Fibroblast of villous mesenchyme (primary cell): ENCODE measurements around the gene ADGB. TPM values are rescaled to one million over a fixed set of nuclear protein-coding genes. Genes with fewer than 3 reads are reported as not detected.

Experiments used
- DNase-seq: peaks from one replicate; pipeline ENCODE4 v3.0.0-alpha.2; 2010; ENCODE audit warnings: low read depth
- H3K4me3 ChIP-seq: 2 replicates; pipeline ENCODE4 v1.5.1; 2011; ENCODE audit warnings: low read depth, mild to moderate bottlenecking, low read length
- CTCF ChIP-seq: IDR thresholded peaks from 2 replicates; pipeline ENCODE4 v1.5.1; 2012; ENCODE audit warnings: low read depth, mild to moderate bottlenecking, low read length; ENCODE audit not compliant: insufficient read depth
- total RNA-seq: library from RNA; depleted of rRNA; stranded (reverse); fragments of >200 nt; gene quantifications from 2 replicates; pipeline ENCODE4 v1.2.3, GENCODE V29; 2012

Gene ADGB
- total RNA-seq, 1 donor = not detected

GRCh38 chr6:146770965-146771735 is 172.4 kb downstream of the ADGB start:
- no peak for DNase-seq
- no peak for TF ChIP-seq CTCF
- no peak overlapping the region for H3K4me3 ChIP-seq

GRCh38 chr6:146775220-146775619 is 176.4 kb downstream of the ADGB start:
- peak; percentile 23 for TF ChIP-seq CTCF
- peak; percentile 20 for DNase-seq
- no peak overlapping the region for H3K4me3 ChIP-seq

- H3K4me3 ChIP-seq = no peak overlapping the region
- DNase-seq = peak; percentile 55
- no peak for TF ChIP-seq CTCF
Observed at GRCh38 chr6:146781836-146782235, 183.1 kb downstream of the ADGB start.

GRCh38 chr6:146785001-146785585 is 186.3 kb downstream of the ADGB start:
- TF ChIP-seq CTCF = peak; percentile 71
- DNase-seq = peak; percentile 58
- H3K4me3 ChIP-seq = no peak overlapping the region

- H3K4me3 ChIP-seq = no peak overlapping the region
- peak; percentile 47 for DNase-seq
- no peak for TF ChIP-seq CTCF
Observed at GRCh38 chr6:146787876-146788508, 189.2 kb downstream of the ADGB start.

GRCh38 chr6:146790561-146791091 is 191.9 kb downstream of the ADGB start:
- DNase-seq = no peak
- no peak overlapping the region for H3K4me3 ChIP-seq
- TF ChIP-seq CTCF = no peak
